Measurements from ENCODE around the gene TAAR8.

Gene TAAR8

GRCh38 chr6:132566404-132566803, 13.9 kb downstream of the TAAR8 start:
- ChIA-PET CTCF (no interaction called here), POLR2A (no interaction called here)
- H3K4me3 ChIP-seq (ENCODE audit: low read depth, low read length) = no peak overlapping the region
- DNase-seq (ENCODE audit: low read depth, low spot score) = no peak
- TF ChIP-seq CTCF (IDR thresholded peaks at IDR 0.05; ENCODE audit: insufficient read depth, low read length, missing control alignments) = no peak

- CTCF ChIA-PET = no interaction called here
- no peak for DNase-seq (ENCODE audit: low read depth, low spot score)
- POLR2A ChIA-PET = no interaction called here
- TF ChIP-seq CTCF (IDR thresholded peaks at IDR 0.05; ENCODE audit: insufficient read depth, low read length, missing control alignments) = no peak
- H3K4me3 ChIP-seq (ENCODE audit: low read depth, low read length) = no peak overlapping the region
These were observed 15.1 kb downstream of the TAAR8 start for GRCh38 chr6:132567566-132567965.

- ChIA-PET POLR2A (no interaction called here), CTCF (no interaction called here)
- no peak for TF ChIP-seq CTCF (IDR thresholded peaks at IDR 0.05; ENCODE audit: insufficient read depth, low read length, missing control alignments)
- DNase-seq (ENCODE audit: low read depth, low spot score) = no peak
- H3K4me3 ChIP-seq (ENCODE audit: low read depth, low read length) = no peak overlapping the region
These were observed 16.1 kb downstream of the TAAR8 start for GRCh38 chr6:132568611-132569010.

GRCh38 chr6:132569170-132569569, 16.7 kb downstream of the TAAR8 start:
- no peak for DNase-seq (ENCODE audit: low read depth, low spot score)
- H3K4me3 ChIP-seq (ENCODE audit: low read depth, low read length) = no peak overlapping the region
- no peak for TF ChIP-seq CTCF (IDR thresholded peaks at IDR 0.05; ENCODE audit: insufficient read depth, low read length, missing control alignments)
- ChIA-PET POLR2A (no interaction called here), CTCF (no interaction called here)

GRCh38 chr6:132570221-132570777, 17.8 kb downstream of the TAAR8 start, which contains the start of gene TAAR6:
Gene TAAR6, plus strand, starts transcription at chr6:132570322. Its CDS starts 0 bp downstream, at chr6:132570322.
- TF ChIP-seq CTCF (IDR thresholded peaks at IDR 0.05; ENCODE audit: insufficient read depth, low read length, missing control alignments) = no peak
- H3K4me3 ChIP-seq (ENCODE audit: low read depth, low read length) = no peak within 1 kb of the TSS
- POLR2A ChIA-PET = no interaction called here
- no peak for DNase-seq (ENCODE audit: low read depth, low spot score)
- CTCF ChIA-PET = no interaction called here

GRCh38 chr6:132571774-132572173, 19.3 kb downstream of the TAAR8 start:
- no peak for DNase-seq (ENCODE audit: low read depth, low spot score)
- CTCF ChIA-PET = no interaction called here
- no peak for TF ChIP-seq CTCF (IDR thresholded peaks at IDR 0.05; ENCODE audit: insufficient read depth, low read length, missing control alignments)
- POLR2A ChIA-PET = no interaction called here
- H3K4me3 ChIP-seq (ENCODE audit: low read depth, low read length) = no peak overlapping the region
